ENCODE results near the gene PCDHGB2. TPM values are rescaled to one million over a fixed set of nuclear protein-coding genes. Genes with fewer than 3 reads are reported as not detected.
A peak's percentile ranks its signal among the peaks of the same experiment; 100 is the strongest.
"Not testable (repeated sequence)": the region's sequence is repeated elsewhere in the genome, so short reads cannot be mapped to it uniquely, and the experiment has no call there.

PCDHGB2 gene
- polyA plus RNA-seq, 1 donor from 2014 or later: 0.43 TPM

GRCh38 chr5:141393267-141393666, 33.5 kb downstream of the PCDHGB2 start:
- Histone ChIP-seq H3K4me2 (ENCODE audit: low read length) (no peak overlapping the region), H3K9me3 (ENCODE audit: low read length) (peaks cover 49% of the 10 kb centered on the region), H3K79me2 (replicated peaks; ENCODE audit: insufficient read depth, low read length) (no peaks in the 10 kb centered on the region), H3K36me3 (ENCODE audit: insufficient read depth, low read length) (no peaks in the 10 kb centered on the region), H3K27ac (ENCODE audit: low read length) (no peak overlapping the region), H4K20me1 (ENCODE audit: insufficient read depth) (no peaks in the 10 kb centered on the region), H3K9ac (ENCODE audit: low read length) (no peak overlapping the region), H3F3A (ENCODE audit: insufficient read depth, low read length, poor library complexity, severe bottlenecking) (no peaks in the 10 kb centered on the region), H3K27me3 (ENCODE audit: insufficient read depth, low read depth, low read length) (no peaks in the 10 kb centered on the region), H3K4me3 (ENCODE audit: low read length) (peak overlapping the region; percentile 10), H3K9me2 (ENCODE audit: insufficient read depth, low read length) (no peaks in the 10 kb centered on the region), H2AFZ (ENCODE audit: low read depth, low read length) (no peak overlapping the region)
- TF ChIP-seq POLR2AphosphoS5 (IDR thresholded peaks at IDR 0.05) (no peak), REST (IDR thresholded peaks at IDR 0.05; ENCODE audit: borderline replicate concordance) (no peak), MXI1 (conservative IDR thresholded peaks at IDR 0.05; ENCODE audit: poor library complexity, severe bottlenecking) (no peak)

- peaks cover 53% of the 10 kb centered on the region for H3K9me3 ChIP-seq (ENCODE audit: low read length)
- H3K4me3 ChIP-seq (ENCODE audit: low read length): not testable (repeated sequence)
These were observed 34.8 kb downstream of the PCDHGB2 start for GRCh38 chr5:141394401-141395187.

GRCh38 chr5:141397756-141398551, 38.2 kb downstream of the PCDHGB2 start, which contains the start of gene PCDHGB5:
TSS of gene PCDHGB5 (plus strand) at chr5:141397947. CDS start at chr5:141398128, 181 bp downstream.
- peaks cover 55% of the 10 kb centered on the region for H3K9me3 ChIP-seq (ENCODE audit: low read length)
- not testable (repeated sequence) for H2AFZ ChIP-seq (ENCODE audit: low read depth, low read length); H3K9me2 ChIP-seq (ENCODE audit: insufficient read depth, low read length); H3K79me2 ChIP-seq (replicated peaks; ENCODE audit: insufficient read depth, low read length); H4K20me1 ChIP-seq (ENCODE audit: insufficient read depth); H3K27ac ChIP-seq (ENCODE audit: low read length); H3K9ac ChIP-seq (ENCODE audit: low read length); H3F3A ChIP-seq (ENCODE audit: insufficient read depth, low read length, poor library complexity, severe bottlenecking); H3K4me2 ChIP-seq (ENCODE audit: low read length); H3K27me3 ChIP-seq (ENCODE audit: insufficient read depth, low read depth, low read length); H3K4me3 ChIP-seq (ENCODE audit: low read length); H3K36me3 ChIP-seq (ENCODE audit: insufficient read depth, low read length)

More at GRCh38 chr5:141394401-141395187, 34.8 kb downstream of the PCDHGB2 start:
- H3K4me2 ChIP-seq (ENCODE audit: low read length); H2AFZ ChIP-seq (ENCODE audit: low read depth, low read length); H3K36me3 ChIP-seq (ENCODE audit: insufficient read depth, low read length); H3K9me2 ChIP-seq (ENCODE audit: insufficient read depth, low read length); H3K79me2 ChIP-seq (replicated peaks; ENCODE audit: insufficient read depth, low read length); H3K9ac ChIP-seq (ENCODE audit: low read length); H4K20me1 ChIP-seq (ENCODE audit: insufficient read depth); H3F3A ChIP-seq (ENCODE audit: insufficient read depth, low read length, poor library complexity, severe bottlenecking); H3K27ac ChIP-seq (ENCODE audit: low read length); H3K27me3 ChIP-seq (ENCODE audit: insufficient read depth, low read depth, low read length): not testable (repeated sequence)

- Histone ChIP-seq H3K4me3 (ENCODE audit: low read length) (no peak overlapping the region), H3K27me3 (ENCODE audit: insufficient read depth, low read depth, low read length) (no peaks in the 10 kb centered on the region), H3K9ac (ENCODE audit: low read length) (no peak overlapping the region), H3F3A (ENCODE audit: insufficient read depth, low read length, poor library complexity, severe bottlenecking) (no peaks in the 10 kb centered on the region), H3K27ac (ENCODE audit: low read length) (no peak overlapping the region), H3K79me2 (replicated peaks; ENCODE audit: insufficient read depth, low read length) (no peaks in the 10 kb centered on the region), H2AFZ (ENCODE audit: low read depth, low read length) (no peak overlapping the region), H3K36me3 (ENCODE audit: insufficient read depth, low read length) (peaks cover 7% of the 10 kb centered on the region), H4K20me1 (ENCODE audit: insufficient read depth) (no peaks in the 10 kb centered on the region), H3K4me2 (ENCODE audit: low read length) (no peak overlapping the region), H3K9me2 (ENCODE audit: insufficient read depth, low read length) (no peaks in the 10 kb centered on the region), H3K9me3 (ENCODE audit: low read length) (peaks cover 56% of the 10 kb centered on the region)
- TF ChIP-seq POLR2AphosphoS5 (IDR thresholded peaks at IDR 0.05) (no peak), CTCF (IDR thresholded peaks at IDR 0.05; ENCODE audit: poor library complexity, severe bottlenecking) (no peak), MXI1 (conservative IDR thresholded peaks at IDR 0.05; ENCODE audit: poor library complexity, severe bottlenecking) (no peak), EZH2 (IDR thresholded peaks at IDR 0.05; ENCODE audit: borderline replicate concordance, insufficient read depth, low read length, poor library complexity, severe bottlenecking) (no peak), EP300 (conservative IDR thresholded peaks at IDR 0.05; ENCODE audit: poor library complexity, severe bottlenecking) (no peak), TAF1 (IDR thresholded peaks at IDR 0.05; ENCODE audit: low read depth) (no peak)
These were observed 38.8 kb downstream of the PCDHGB2 start for GRCh38 chr5:141398608-141399007.
